ENCODE results near the gene ADGRA1.

GRCh38 chr10:133079836-133080682 is 7.7 kb upstream of the ADGRA1 start:
- no peak for TF ChIP-seq PKNOX1 (IDR thresholded peaks at IDR 0.05)
- no peak for TF ChIP-seq LEF1 (IDR thresholded peaks at IDR 0.05; ENCODE audit: borderline replicate concordance)
- TF ChIP-seq FOXA1 (IDR thresholded peaks at IDR 0.05): no peak
- TF ChIP-seq ELF4 (IDR thresholded peaks at IDR 0.05): no peak
- no peak for TF ChIP-seq HDGF (IDR thresholded peaks at IDR 0.05; ENCODE audit: borderline replicate concordance)
- TF ChIP-seq ARNT (IDR thresholded peaks at IDR 0.05): no peak
- no peak for TF ChIP-seq FOXM1 (IDR thresholded peaks at IDR 0.05; ENCODE audit: borderline replicate concordance)
- no peak for TF ChIP-seq TARDBP (IDR thresholded peaks at IDR 0.05)
- TF ChIP-seq L3MBTL2 (conservative IDR thresholded peaks at IDR 0.05): no peak
- TF ChIP-seq CTBP1 (IDR thresholded peaks at IDR 0.05; ENCODE audit: borderline replicate concordance): no peak
- TF ChIP-seq FOXK2 (IDR thresholded peaks at IDR 0.05): no peak
- no peak for TF ChIP-seq SP1 (IDR thresholded peaks at IDR 0.05)
- no peak for TF ChIP-seq SUZ12 (IDR thresholded peaks at IDR 0.05)

Measured in HEK293T (cell line).